Transverse colon (tissue), 4 donors: Measurements from ENCODE around the gene SEC31B.

Source experiments
- EP300 ChIP-seq: sonication (generic); formaldehyde crosslinking; IDR thresholded peaks from one replicate; pipeline ENCODE4 v1.6.1; 2017; ENCODE audit warnings: antibody characterized with exemption, low read depth
- POLR2A ChIP-seq: fragments of 450-650 bp; IDR thresholded peaks from one replicate; pipeline ENCODE4 v1.6.1; 2016; ENCODE audit warnings: antibody characterized with exemption, mild to moderate bottlenecking, moderate library complexity
- POLR2AphosphoS5 ChIP-seq, 3 donors: sonication (generic); formaldehyde crosslinking; IDR thresholded peaks; one replicate each; pipeline ENCODE4 v1.6.1; 2016; ENCODE audit warnings: antibody characterized with exemption in 3 of 3
- TF ChIP-seq, protein P1 (sequence below), 5 experiments: fragments of 200-600 bp in 3 of 5; fragments of 450-650 bp in 2 of 5; sonication (generic) in 3 of 5; IDR thresholded peaks; 1 replicate in 2 of 5; 2 replicates in 3 of 5; pipeline ENCODE4 v1.5.1; 2016 to 2017; ENCODE audit warnings: antibody characterized with exemption in 5 of 5, inconsistent platforms in 3 of 5, mild to moderate bottlenecking in 2 of 5, moderate library complexity in 1 of 5

DNA sequence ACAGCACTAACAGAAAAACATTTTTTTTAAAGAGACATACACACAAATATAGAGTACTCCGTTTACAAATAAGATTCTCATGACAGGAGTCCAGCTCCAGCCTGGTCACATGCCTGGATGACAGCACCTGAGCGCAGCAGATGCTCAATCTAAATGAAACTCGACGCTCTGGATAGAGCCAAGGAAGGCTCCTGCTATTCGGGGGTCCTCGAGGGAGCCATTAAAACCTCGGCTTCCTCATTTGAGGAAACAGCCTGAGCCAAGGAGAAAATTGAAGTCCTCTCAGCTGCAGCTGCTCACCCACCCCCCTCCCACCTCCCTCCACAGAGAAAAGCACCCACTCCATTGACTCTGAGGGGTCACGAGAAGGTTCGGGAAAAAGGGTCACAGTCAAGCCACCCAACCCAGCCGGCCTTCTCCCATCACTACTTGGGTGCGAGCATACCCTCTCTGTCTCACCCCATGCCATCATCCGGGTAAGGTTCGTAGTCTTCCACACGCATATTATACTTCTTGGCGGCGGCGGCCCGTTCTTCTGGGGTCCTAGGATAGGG lies 9.3 kb upstream of the SEC31B start:
- TF ChIP-seq POLR2AphosphoS5 (IDR thresholded peaks at IDR 0.05) (no peak), POLR2A (no peak), EP300 (no peak)
- TF ChIP-seq, protein P1, sequence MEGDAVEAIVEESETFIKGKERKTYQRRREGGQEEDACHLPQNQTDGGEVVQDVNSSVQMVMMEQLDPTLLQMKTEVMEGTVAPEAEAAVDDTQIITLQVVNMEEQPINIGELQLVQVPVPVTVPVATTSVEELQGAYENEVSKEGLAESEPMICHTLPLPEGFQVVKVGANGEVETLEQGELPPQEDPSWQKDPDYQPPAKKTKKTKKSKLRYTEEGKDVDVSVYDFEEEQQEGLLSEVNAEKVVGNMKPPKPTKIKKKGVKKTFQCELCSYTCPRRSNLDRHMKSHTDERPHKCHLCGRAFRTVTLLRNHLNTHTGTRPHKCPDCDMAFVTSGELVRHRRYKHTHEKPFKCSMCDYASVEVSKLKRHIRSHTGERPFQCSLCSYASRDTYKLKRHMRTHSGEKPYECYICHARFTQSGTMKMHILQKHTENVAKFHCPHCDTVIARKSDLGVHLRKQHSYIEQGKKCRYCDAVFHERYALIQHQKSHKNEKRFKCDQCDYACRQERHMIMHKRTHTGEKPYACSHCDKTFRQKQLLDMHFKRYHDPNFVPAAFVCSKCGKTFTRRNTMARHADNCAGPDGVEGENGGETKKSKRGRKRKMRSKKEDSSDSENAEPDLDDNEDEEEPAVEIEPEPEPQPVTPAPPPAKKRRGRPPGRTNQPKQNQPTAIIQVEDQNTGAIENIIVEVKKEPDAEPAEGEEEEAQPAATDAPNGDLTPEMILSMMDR (IDR thresholded peaks at IDR 0.05): no peak
